ENCODE results near the gene HNRNPM. TPM values are rescaled to one million over a fixed set of nuclear protein-coding genes. Genes with fewer than 3 reads are reported as not detected.

Gene HNRNPM
- polyA plus RNA-seq, 1 experiment = 81.6 TPM

- Histone ChIP-seq H3K4me3 (ENCODE audit: low read depth, low read length) (no peak overlapping the region), H3K27me3 (ENCODE audit: control insufficient read depth, insufficient read depth, low read length) (no peaks in the 10 kb centered on the region), H3K36me3 (ENCODE audit: control insufficient read depth, insufficient read depth, low read length) (peaks cover 14% of the 10 kb centered on the region)
- DNase-seq (ENCODE audit: low read depth) = no peak
- no peak for TF ChIP-seq CTCF (IDR thresholded peaks at IDR 0.05; ENCODE audit: insufficient read depth, low read depth, low read length)
- ChIA-PET CTCF (interaction anchor here (0.7 to 2.0 kb wide), 4 partner anchors 10 to 120 kb away, joined by 3 to 7 read pairs (median 4); no protein-coding TSS in a partner anchor), POLR2A (no interaction called here)
Observed at GRCh38 chr19:8460516-8461298, 15.9 kb downstream of the HNRNPM start.

- ChIA-PET CTCF (interaction anchor here (1.2 to 1.9 kb wide), 3 partner anchors 44 to 113 kb away, joined by 3 to 10 read pairs (median 3); partner anchors contain the start of gene MARCHF2), POLR2A (no interaction called here)
Observed at GRCh38 chr19:8461376-8461775, 16.6 kb downstream of the HNRNPM start.

GRCh38 chr19:8461891-8462290 is 17.1 kb downstream of the HNRNPM start:
- no peak for DNase-seq (ENCODE audit: low read depth)
- ChIA-PET POLR2A (no interaction called here), CTCF (interaction anchor here (0.6 to 1.9 kb wide), 7 partner anchors 10 to 114 kb away, joined by 3 to 10 read pairs (median 3); partner anchors contain the start of gene MARCHF2)
- no peak for TF ChIP-seq CTCF (IDR thresholded peaks at IDR 0.05; ENCODE audit: insufficient read depth, low read depth, low read length)
- Histone ChIP-seq H3K36me3 (ENCODE audit: control insufficient read depth, insufficient read depth, low read length) (peaks cover 12% of the 10 kb centered on the region), H3K27me3 (ENCODE audit: control insufficient read depth, insufficient read depth, low read length) (no peaks in the 10 kb centered on the region), H3K4me3 (ENCODE audit: low read depth, low read length) (no peak overlapping the region)

More at GRCh38 chr19:8461376-8461775, 16.6 kb downstream of the HNRNPM start:
- Histone ChIP-seq H3K36me3 (ENCODE audit: control insufficient read depth, insufficient read depth, low read length) (peaks cover 11% of the 10 kb centered on the region), H3K27me3 (ENCODE audit: control insufficient read depth, insufficient read depth, low read length) (no peaks in the 10 kb centered on the region), H3K4me3 (ENCODE audit: low read depth, low read length) (no peak overlapping the region)
- DNase-seq (ENCODE audit: low read depth) = no peak
- no peak for TF ChIP-seq CTCF (IDR thresholded peaks at IDR 0.05; ENCODE audit: insufficient read depth, low read depth, low read length)

- POLR2A ChIA-PET = no interaction called here
- H3K36me3 ChIP-seq (ENCODE audit: control insufficient read depth, insufficient read depth, low read length) = peaks cover 15% of the 10 kb centered on the region
- DNase-seq (ENCODE audit: low read depth) = no peak
Observed at GRCh38 chr19:8462571-8462970, 17.8 kb downstream of the HNRNPM start.

More at GRCh38 chr19:8462571-8462970, 17.8 kb downstream of the HNRNPM start:
- no peak overlapping the region for H3K4me3 ChIP-seq (ENCODE audit: low read depth, low read length)
- no peak for TF ChIP-seq CTCF (IDR thresholded peaks at IDR 0.05; ENCODE audit: insufficient read depth, low read depth, low read length)
- CTCF ChIA-PET = interaction anchor here (0.9 to 1.9 kb wide), 6 partner anchors 15 to 115 kb away, joined by 3 to 10 read pairs (median 4); partner anchors contain the start of gene MARCHF2
- H3K27me3 ChIP-seq (ENCODE audit: control insufficient read depth, insufficient read depth, low read length) = no peaks in the 10 kb centered on the region

All from BJ (cell line).